HFF-Myc (cell line): ENCODE results near the gene RIN3.

Source experiments
- DNase-seq: peaks from one replicate; pipeline ENCODE4 v3.0.0-alpha.2; 2011; ENCODE audit warnings: low read depth; ENCODE audit errors: extremely low read depth
- H3K4me3 ChIP-seq: replicated peaks from 2 replicates; pipeline ENCODE4 v1.5.1; 2011; ENCODE audit warnings: low read depth, mild to moderate bottlenecking, control low read depth, low read length
- CTCF ChIP-seq: IDR thresholded peaks from 2 replicates; pipeline ENCODE4 v1.5.1; 2012; ENCODE audit warnings: mild to moderate bottlenecking, low read depth, low read length, control low read depth; ENCODE audit errors: missing control alignments

The RIN3 gene

GRCh38 chr14:92693998-92694795, 180.6 kb downstream of the RIN3 start:
- DNase-seq, result no peak
- no peak for TF ChIP-seq CTCF

GRCh38 chr14:92694807-92695206, 181.2 kb downstream of the RIN3 start:
- TF ChIP-seq CTCF, result no peak
- no peak for DNase-seq
- H3K4me3 ChIP-seq, result no peak overlapping the region

More at GRCh38 chr14:92693998-92694795, 180.6 kb downstream of the RIN3 start:
- H3K4me3 ChIP-seq, result no peak overlapping the region

GRCh38 chr14:92695562-92695961, 182.0 kb downstream of the RIN3 start:
- H3K4me3 ChIP-seq, result no peak overlapping the region
- no peak for DNase-seq
- TF ChIP-seq CTCF, result no peak

GRCh38 chr14:92696366-92696765, 182.8 kb downstream of the RIN3 start:
- H3K4me3 ChIP-seq, result no peak overlapping the region
- no peak for DNase-seq
- TF ChIP-seq CTCF, result no peak

GRCh38 chr14:92698393-92698792, 184.8 kb downstream of the RIN3 start:
- DNase-seq, result no peak
- no peak overlapping the region for H3K4me3 ChIP-seq
- TF ChIP-seq CTCF, result no peak

- no peak overlapping the region for H3K4me3 ChIP-seq
- TF ChIP-seq CTCF, result no peak
- no peak for DNase-seq
Measured at GRCh38 chr14:92701826-92702225, 188.2 kb downstream of the RIN3 start.
